HG02884 (cell line): ENCODE data around the gene CEPT1.

Source experiments
- ATAC-seq: cut with Tn5 transposase; IDR thresholded peaks from one replicate; pipeline ENCODE4 v1.9.1; 2021; ENCODE audit warnings: mild to moderate bottlenecking, moderate library complexity; ENCODE audit not compliant: unreplicated experiment

CEPT1 gene

DNA sequence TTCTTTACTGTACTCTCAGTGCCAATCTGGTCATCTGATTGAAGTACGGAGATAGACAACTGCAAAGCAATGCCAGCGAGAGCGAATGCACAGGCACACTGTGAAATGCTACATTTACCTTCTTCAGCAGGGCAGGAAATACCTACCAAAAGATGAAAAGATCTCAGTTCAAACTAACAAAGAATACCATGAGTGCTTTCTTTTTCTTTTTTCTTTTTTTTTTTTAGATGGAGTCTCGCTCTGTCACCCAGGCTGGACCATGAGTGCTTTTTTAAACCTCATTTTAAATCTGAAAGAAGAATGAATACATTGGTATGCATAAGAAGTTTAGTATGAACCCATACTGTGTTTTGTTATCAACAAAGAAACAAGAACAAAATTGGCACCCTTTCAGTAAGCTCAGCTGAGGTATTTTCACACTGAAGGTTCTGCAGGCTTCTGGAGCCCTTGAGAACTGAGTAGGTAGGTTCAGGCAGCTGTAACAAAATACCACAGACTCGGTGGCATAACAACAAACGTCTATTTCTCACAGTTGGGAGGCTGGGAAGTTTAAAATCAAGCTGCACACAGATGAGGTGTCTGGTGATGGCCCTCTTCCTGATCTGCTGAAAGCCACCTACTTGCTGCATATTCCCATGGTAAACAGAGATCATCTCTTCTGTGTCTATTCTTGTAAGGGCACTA is 85.8 kb downstream of the CEPT1 start:
- ATAC-seq = no peak

DNA sequence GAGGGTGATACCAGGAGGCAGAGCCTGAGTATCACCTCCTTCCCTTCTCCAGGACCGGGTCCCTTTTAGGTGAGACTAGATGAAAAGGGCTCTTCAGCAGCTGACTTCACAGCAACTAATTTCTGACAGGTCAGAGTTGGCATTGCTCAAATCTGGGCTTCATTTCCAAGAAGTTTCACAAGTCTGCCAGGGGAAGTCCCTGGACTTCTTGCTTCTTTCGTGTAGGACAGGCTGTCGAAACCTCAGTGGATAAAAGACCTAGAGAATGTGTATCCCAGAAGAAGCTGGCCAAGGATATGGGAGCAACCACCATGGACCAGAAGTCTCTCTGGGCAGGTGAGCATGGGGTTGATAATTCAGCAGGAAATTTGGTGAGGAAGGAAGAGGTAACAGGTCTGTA is 87.4 kb downstream of the CEPT1 start, which contains the start of gene CHI3L2:
Gene CHI3L2 (plus strand): TSS at position 280 of the 400 bp plus-strand sequence. CDS start 17 bp downstream, at position 297.
- no peak for ATAC-seq

DNA sequence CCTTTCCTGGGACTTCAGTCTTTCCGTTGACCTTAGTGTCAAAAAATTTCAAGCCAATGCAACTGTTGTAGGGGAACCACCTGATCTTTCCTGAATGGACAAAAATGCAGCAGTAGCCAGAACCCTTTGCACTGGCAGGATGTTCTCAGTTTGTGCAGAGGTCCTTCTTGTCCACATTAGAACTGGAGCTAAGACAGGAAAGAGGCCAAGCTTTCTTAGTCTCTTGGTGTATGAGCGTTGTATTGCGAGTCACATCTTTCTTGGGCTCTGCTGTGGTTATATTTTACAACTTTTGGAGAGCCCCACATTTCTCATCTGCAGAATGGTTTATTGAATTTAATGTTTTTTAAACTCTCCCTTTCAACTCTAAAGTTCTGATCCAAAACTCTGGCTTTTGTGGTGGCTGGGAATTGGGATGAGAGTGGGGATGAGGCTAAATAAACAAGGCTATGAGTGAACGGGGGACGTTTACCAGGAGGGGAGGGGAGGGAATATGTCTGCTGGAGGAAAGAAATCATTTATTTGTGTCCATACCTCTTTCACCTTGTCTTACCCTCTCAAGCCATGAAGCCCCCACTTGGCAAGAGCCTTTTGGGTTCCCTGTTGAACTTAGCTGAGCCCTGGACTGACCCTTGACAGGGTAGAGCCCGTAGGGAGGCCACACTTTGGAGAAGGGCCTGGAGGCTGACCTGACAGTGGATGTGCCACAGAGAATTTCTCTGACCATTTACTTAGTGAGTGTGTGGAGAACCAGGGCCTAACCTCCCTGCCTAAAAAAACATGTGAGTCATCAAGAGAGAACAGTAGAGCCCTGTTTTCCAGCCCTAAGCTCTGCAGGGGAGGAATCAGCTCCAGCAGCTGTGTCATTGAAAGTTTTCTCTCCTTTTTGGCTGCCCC is 88.1 kb downstream of the CEPT1 start:
- ATAC-seq = no peak

DNA sequence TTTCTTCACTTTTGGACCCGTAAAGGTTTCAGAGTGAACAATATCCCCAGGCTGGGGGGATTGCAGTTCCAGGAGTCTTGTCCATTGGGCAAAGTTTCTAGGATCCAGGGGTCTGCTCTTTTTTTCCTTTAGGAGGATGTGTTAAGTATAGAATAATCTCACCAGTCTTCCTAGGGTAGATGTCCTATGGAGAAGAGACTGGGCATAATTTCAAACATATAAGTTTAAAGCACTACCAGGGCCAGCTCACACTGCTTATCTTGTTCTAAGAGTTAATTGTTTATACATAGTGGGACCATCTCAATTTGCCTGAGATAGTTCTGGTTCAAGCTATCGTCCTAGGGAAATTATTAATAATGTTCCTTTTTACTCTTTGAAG is 88.7 kb downstream of the CEPT1 start:
- no peak for ATAC-seq

DNA sequence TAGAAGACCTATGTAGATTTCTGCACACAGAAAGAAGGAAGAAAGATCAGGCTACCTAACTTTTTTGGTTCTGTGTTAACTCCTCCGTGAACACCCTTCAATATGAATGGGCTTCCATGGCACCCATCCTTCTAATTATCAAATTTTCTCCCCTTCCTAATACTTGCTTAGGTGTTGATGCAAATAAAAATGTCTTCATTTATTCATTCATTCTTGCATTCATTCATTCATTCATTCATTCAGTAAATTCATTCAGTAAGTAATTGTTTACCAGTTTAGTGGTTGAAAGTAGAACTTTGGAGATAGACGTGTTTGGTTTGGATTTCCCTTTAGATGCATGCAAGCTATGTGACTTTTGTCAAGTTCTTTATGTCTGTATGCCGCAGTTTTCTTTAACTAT is 92.1 kb downstream of the CEPT1 start:
- no peak for ATAC-seq

DNA sequence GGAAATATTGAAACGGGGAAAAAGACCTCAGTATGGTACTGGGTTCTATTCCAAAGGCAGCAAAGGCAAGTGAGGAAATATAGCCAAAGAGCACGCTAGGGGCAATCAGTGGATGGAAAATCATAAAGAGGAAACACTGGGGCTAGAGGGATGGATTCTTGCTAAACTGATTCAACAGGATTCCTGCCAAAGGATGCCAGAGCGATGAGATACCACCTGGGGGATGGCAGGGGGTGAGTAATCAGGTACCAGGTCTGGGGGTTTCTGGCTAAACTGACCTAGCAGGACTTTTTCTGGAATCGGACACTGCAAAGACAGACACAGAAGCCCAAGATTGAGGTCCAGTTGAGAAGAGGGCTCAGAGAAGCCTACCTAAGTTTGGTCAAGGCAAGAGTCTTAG is 94.2 kb downstream of the CEPT1 start:
- no peak for ATAC-seq
